ENCODE measurements around the gene SCUBE3.

Gene SCUBE3

DNA sequence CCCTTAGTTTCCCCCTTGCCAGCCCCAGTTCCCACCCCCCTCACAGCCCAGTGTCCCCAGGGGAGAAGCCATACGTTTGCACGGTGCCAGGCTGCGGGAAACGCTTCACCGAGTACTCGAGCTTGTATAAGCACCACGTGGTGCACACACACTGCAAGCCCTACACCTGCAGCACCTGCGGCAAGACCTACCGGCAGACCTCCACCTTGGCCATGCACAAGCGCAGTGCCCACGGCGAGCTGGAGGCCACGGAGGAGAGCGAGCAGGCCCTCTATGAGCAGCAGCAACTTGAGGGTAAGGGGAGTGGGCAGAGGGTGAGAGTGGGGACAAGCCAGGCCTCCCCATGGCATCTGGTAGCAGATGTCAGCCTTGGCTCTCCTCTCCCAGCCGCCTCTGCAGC is 78.7 kb downstream of the SCUBE3 start:
- H2AFZ ChIP-seq (ENCODE audit: low read depth, low read length, severe bottlenecking), result no peak overlapping the region
- H3K9me3 ChIP-seq (ENCODE audit: insufficient read depth, low read length), result no peaks in the 10 kb centered on the region
- no peak overlapping the region for H3K4me3 ChIP-seq (ENCODE audit: insufficient read depth, low read length, poor library complexity, severe bottlenecking)
- no peaks in the 10 kb centered on the region for H3K9me2 ChIP-seq (replicated peaks; ENCODE audit: insufficient read depth, low read length)
- H3K36me3 ChIP-seq (ENCODE audit: low read length), result no peaks in the 10 kb centered on the region
- H3K27ac ChIP-seq (ENCODE audit: low read depth, low read length), result no peak overlapping the region
- H4K20me1 ChIP-seq (ENCODE audit: low read depth, low read length), result no peaks in the 10 kb centered on the region
- H3K79me2 ChIP-seq (ENCODE audit: insufficient read depth, low read length), result no peaks in the 10 kb centered on the region
- no peak for TF ChIP-seq EZH2phosphoT487 (conservative IDR thresholded peaks at IDR 0.05; ENCODE audit: low read length)
- TF ChIP-seq, protein P1, sequence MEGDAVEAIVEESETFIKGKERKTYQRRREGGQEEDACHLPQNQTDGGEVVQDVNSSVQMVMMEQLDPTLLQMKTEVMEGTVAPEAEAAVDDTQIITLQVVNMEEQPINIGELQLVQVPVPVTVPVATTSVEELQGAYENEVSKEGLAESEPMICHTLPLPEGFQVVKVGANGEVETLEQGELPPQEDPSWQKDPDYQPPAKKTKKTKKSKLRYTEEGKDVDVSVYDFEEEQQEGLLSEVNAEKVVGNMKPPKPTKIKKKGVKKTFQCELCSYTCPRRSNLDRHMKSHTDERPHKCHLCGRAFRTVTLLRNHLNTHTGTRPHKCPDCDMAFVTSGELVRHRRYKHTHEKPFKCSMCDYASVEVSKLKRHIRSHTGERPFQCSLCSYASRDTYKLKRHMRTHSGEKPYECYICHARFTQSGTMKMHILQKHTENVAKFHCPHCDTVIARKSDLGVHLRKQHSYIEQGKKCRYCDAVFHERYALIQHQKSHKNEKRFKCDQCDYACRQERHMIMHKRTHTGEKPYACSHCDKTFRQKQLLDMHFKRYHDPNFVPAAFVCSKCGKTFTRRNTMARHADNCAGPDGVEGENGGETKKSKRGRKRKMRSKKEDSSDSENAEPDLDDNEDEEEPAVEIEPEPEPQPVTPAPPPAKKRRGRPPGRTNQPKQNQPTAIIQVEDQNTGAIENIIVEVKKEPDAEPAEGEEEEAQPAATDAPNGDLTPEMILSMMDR (IDR thresholded peaks at IDR 0.05; ENCODE audit: insufficient read depth, low read length, poor library complexity, severe bottlenecking), result no peak
- no peak overlapping the region for H3K9ac ChIP-seq (ENCODE audit: low read length)
- H3K4me2 ChIP-seq (ENCODE audit: low read depth, low read length, poor library complexity, severe bottlenecking), result no peak overlapping the region
- no peaks in the 10 kb centered on the region for H3K27me3 ChIP-seq (ENCODE audit: low read length)
- H3F3A ChIP-seq (ENCODE audit: insufficient read depth), result peaks cover 4% of the 10 kb centered on the region; the same call in 1 of the 2 replicates

DNA sequence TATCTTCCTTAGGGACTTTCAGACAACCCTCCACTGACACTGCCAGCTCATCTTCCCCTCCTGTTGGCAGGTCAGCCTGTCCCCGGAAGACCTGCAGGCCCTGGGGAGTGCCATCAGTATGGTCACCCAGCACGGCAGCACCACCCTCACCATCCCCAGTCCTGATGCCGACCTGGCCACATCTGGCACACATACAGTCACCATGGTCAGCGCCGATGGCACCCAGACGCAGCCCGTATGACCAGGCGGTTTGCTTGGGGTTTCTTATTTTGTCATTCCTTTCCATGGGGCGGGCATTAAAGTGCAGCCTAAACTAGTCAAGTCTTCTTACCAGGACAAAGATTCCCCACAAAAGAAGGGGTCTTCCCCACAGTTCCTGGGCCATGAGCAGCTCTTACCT is 79.9 kb downstream of the SCUBE3 start:
- H4K20me1 ChIP-seq (ENCODE audit: low read depth, low read length), result no peaks in the 10 kb centered on the region
- H3K4me2 ChIP-seq (ENCODE audit: low read depth, low read length, poor library complexity, severe bottlenecking), result no peak overlapping the region
- no peak for TF ChIP-seq EZH2phosphoT487 (conservative IDR thresholded peaks at IDR 0.05; ENCODE audit: low read length)
- TF ChIP-seq, protein P1 (IDR thresholded peaks at IDR 0.05; ENCODE audit: insufficient read depth, low read length, poor library complexity, severe bottlenecking), result no peak
- peaks cover 10% of the 10 kb centered on the region for H3K79me2 ChIP-seq (ENCODE audit: insufficient read depth, low read length)
- H3K9me3 ChIP-seq (ENCODE audit: insufficient read depth, low read length), result no peaks in the 10 kb centered on the region
- no peak overlapping the region for H3K4me3 ChIP-seq (ENCODE audit: insufficient read depth, low read length, poor library complexity, severe bottlenecking)
- no peak overlapping the region for H3K27ac ChIP-seq (ENCODE audit: low read depth, low read length)
- H3F3A ChIP-seq (ENCODE audit: insufficient read depth), result peaks cover 7% of the 10 kb centered on the region; the same call in 1 of the 2 replicates
- H3K9me2 ChIP-seq (replicated peaks; ENCODE audit: insufficient read depth, low read length), result no peaks in the 10 kb centered on the region
- no peaks in the 10 kb centered on the region for H3K36me3 ChIP-seq (ENCODE audit: low read length)
- H3K27me3 ChIP-seq (ENCODE audit: low read length), result no peaks in the 10 kb centered on the region
- no peak overlapping the region for H3K9ac ChIP-seq (ENCODE audit: low read length)
- no peak overlapping the region for H2AFZ ChIP-seq (ENCODE audit: low read depth, low read length, severe bottlenecking)

DNA sequence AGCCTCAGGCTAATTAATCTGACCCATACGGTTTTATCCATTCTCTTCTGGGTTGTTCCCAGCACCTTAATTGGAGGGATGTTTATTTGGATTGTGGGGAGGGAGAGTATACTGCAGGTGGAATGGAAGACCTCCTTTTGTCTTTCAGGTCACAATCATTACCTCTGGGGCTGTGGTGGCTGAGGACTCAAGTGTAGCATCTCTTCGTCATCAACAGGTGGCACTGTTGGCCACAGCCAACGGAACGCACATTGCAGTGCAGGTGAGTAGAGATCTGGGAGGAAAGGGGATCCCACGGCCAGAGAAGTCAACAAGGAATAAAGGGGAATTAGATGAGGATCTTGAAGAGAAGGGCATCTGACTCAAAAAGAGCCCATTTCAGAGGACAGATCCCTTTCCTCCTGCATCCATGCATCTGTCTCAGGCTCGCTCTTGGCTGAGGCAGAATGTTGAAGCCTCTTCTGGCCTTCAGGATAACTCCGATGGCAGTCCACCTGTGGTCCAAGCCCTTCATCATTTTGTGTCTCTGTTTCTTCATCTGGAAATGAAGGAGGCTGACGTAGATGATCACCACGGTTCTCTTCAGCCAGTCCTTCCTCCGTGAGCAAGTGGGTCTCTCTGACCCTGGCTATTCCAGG is 80.7 kb downstream of the SCUBE3 start:
- no peak for TF ChIP-seq EZH2phosphoT487 (conservative IDR thresholded peaks at IDR 0.05; ENCODE audit: low read length)
- TF ChIP-seq, protein P1 (IDR thresholded peaks at IDR 0.05; ENCODE audit: insufficient read depth, low read length, poor library complexity, severe bottlenecking), result peak; percentile 95
- Histone ChIP-seq H3K27me3 (ENCODE audit: low read length) (no peaks in the 10 kb centered on the region), H3K9me3 (ENCODE audit: insufficient read depth, low read length) (no peaks in the 10 kb centered on the region), H3K36me3 (ENCODE audit: low read length) (no peaks in the 10 kb centered on the region), H3K79me2 (ENCODE audit: insufficient read depth, low read length) (peaks cover 12% of the 10 kb centered on the region), H3K4me3 (ENCODE audit: insufficient read depth, low read length, poor library complexity, severe bottlenecking) (no peak overlapping the region), H3K9ac (ENCODE audit: low read length) (no peak overlapping the region), H2AFZ (ENCODE audit: low read depth, low read length, severe bottlenecking) (no peak overlapping the region), H3K4me2 (ENCODE audit: low read depth, low read length, poor library complexity, severe bottlenecking) (no peak overlapping the region), H3K9me2 (replicated peaks; ENCODE audit: insufficient read depth, low read length) (no peaks in the 10 kb centered on the region), H3F3A (ENCODE audit: insufficient read depth) (peaks cover 13% of the 10 kb centered on the region; the same call in 1 of the 2 replicates), H4K20me1 (ENCODE audit: low read depth, low read length) (no peaks in the 10 kb centered on the region), H3K27ac (ENCODE audit: low read depth, low read length) (no peak overlapping the region)
